ENCODE results near the gene CUL5.

GRCh38 chr11:107996006-107996776 lies 12.5 kb upstream of the CUL5 start:
- no peak for TF ChIP-seq CTCF (IDR thresholded peaks at IDR 0.05)
- no peak for TF ChIP-seq ATOH8 (CRISPR knock-in tag; IDR thresholded peaks at IDR 0.05; ENCODE audit: low read depth)
- no peak for TF ChIP-seq PBX3 (IDR thresholded peaks at IDR 0.05)
- no peak for TF ChIP-seq EP300 (IDR thresholded peaks at IDR 0.05)
- TF ChIP-seq SMC3 (IDR thresholded peaks at IDR 0.05): no peak
- TF ChIP-seq MAZ (IDR thresholded peaks at IDR 0.05; ENCODE audit: borderline replicate concordance, low read depth, low read length): no peak
- no peak for TF ChIP-seq NR3C1 (IDR thresholded peaks at IDR 0.05)
- no peak for TF ChIP-seq CBX2 (IDR thresholded peaks at IDR 0.05; ENCODE audit: borderline replicate concordance, low read depth)
- TF ChIP-seq USF2 (IDR thresholded peaks at IDR 0.05): no peak
- TF ChIP-seq BHLHE40 (IDR thresholded peaks at IDR 0.05; ENCODE audit: low read depth, low read length): no peak
- TF ChIP-seq POLR2A (IDR thresholded peaks at IDR 0.05; ENCODE audit: low read length): no peak
- TF ChIP-seq HEYL (CRISPR knock-in tag; IDR thresholded peaks at IDR 0.05): no peak

All from A549 (cell line).